ENCODE measurements around the gene LRRC2.
"Not testable (repeated sequence)": the region's sequence is repeated elsewhere in the genome, so short reads cannot be mapped to it uniquely, and the experiment has no call there.

Gene LRRC2

DNA sequence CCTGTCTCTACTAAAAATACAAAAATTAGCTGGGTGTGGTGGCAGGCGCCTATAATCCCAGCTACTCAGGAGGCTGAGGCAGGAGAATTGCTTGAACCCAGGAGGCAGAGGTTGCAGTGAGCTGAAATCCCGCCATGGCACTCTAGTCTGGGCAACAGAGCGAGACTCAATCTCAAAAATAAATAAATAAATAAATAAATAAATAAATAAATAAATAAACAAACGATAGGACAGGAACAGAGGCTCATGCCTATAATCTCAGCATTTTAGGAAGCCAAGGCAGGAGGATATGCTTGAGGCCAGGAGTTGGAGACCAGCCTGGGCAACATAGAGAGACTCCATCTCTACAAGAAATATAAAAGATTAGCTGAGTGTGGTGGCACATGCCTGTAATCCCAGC is 43.9 kb downstream of the LRRC2 start:
- not testable (repeated sequence) for DNase-seq

DNA sequence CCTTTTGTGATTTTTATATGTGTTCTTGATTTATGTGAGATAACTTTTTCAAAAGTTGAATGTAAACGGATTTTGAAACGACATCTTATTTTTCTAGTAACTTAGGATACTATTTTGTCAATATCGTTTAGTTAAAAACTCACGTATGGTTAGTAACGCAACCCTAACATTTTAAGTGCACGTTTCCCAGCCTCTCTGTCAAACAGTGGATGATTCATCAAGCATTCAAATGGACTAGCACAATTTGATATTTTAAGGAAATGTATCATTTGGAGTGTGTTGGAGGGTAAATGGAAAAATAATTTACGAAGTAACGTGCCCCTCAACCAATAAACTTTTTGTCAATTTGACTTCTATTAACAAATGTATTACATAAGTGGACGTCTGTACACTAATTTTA is 45.0 kb downstream of the LRRC2 start:
- DNase-seq, result no peak

DNA sequence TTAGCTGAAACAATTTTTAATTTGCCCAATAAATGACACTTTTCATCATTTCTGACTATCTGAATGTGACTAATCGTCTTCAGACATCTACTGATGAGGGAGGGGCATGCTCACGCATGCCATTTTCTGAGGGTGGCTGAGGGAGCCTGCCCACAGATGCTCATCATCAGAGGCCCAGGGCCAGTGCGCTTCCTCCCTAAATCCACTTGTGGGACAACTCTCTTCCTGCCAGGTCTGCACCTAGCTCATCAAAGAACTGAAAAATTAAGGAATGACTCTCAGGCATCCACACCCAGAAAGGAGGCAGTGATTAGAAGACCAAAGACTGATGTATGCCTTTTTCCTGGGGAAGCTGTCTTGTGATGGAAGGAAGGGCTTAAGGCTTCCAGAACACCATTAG is 45.6 kb downstream of the LRRC2 start:
- DNase-seq, result no peak

DNA sequence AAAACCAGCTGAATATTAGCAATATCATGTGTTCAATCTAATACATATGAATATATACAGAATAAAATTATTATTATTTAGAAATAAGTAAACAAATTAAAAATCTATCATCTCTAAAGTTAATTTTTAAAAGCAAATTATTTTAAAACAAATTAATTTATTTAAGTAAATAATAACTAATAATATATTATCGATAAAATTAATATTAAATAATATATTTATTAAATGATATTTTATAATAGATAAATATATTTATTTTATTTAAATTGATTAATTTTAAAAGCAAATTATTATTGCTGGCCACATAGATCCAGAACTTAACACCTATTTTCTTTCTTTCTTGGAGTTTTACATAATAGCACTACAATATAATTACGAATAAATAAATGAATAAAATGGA is 46.1 kb downstream of the LRRC2 start:
- no peak for DNase-seq

DNA sequence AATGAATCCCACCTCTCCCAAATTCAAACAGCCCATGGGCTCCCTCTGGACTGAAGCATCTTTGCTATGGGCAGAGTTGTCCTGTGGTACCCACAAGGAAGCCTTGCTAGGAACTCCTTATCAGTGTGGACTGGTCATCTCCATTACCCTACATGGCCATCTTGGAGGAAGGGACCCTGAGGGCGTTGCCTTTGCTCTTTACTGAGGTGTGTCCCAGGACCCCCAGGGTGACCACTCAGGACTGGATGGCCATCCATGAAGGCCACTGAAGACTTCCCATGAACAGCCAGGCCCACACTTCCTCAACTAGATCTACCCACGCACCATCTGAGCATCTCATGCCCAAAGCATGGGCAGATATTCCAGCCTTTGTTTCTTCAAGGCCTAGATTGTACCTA is 48.3 kb downstream of the LRRC2 start:
- DNase-seq, result no peak

DNA sequence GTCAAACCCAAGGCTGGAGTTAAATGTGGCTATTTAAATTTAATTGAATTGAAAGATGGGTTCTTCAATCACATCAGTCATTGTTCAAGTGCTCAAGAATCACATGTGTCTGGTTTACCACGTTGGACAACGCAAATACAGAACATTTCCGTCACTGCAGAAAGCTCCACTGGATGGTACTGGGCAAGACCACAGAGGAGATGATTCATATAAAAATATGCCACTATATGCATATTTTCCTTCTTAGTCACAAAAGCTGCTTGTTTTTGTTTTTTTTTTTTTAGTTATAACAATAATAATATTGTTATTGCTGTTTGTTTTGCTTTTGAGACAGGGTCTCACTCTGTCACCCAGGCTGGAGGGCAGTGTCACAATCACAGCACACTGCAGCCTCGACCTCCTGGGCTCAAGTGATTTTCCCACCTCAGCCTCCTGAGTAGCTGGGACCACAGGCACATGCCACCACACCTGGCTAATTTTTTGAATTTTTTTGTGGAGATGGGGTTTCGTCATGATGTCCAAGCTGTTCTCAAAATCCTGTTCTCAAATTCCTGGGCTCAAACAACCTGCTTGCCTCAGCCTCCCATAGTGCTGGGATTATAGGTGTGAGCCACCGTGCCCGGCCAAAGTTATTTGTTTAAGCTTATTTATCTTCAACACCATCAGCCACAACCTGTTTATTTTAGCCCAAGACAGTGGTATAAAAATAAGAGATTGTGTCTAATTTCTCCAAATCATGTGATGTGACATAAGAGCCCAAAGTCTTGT is 48.9 kb downstream of the LRRC2 start:
- DNase-seq, result no peak

DNA sequence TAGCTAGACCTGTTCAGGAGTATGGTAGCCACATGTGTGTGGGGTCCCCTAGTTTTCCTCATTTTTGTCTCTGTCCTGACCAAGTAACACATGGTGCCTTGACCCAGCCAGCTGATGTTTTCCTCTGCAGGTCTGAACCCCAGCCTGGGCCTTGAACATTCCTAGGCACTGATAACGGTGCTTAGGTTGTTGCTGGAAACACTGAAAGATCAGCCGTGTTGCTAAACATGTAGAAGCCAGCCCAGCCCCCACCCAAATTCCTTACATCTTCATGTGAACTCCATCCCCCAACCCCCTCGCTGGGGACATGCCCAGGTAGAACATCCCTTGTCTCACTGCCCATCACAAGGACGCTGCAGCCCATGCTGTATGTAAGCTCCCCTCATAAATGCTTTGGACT is 49.6 kb downstream of the LRRC2 start:
- DNase-seq, result no peak

DNA sequence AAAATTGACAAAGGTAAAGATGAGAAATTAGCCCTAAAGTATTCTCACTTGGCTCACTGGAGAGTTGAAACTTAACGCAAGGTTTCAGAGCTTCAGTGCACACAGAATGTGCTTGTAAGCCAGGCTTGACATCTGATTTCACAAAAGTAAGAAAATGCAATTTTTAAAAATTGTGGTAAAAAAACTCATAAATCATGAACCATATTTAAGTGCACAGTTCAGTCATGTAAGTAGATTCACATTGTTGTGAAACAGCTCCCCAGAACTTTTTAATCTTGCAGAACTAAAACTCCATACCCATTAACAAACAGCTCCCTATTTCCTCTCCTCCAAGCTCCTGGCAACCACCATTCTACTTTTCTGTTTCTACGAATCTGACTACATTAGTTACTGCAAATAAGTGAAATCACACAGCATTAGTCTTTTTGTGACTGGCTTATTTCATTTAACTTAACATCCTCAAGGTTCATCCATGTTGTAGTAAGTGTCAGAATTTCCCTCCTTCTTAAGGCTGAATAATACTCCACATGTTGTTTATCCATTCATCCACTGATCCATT is 53.8 kb downstream of the LRRC2 start:
- no peak for DNase-seq

DNA sequence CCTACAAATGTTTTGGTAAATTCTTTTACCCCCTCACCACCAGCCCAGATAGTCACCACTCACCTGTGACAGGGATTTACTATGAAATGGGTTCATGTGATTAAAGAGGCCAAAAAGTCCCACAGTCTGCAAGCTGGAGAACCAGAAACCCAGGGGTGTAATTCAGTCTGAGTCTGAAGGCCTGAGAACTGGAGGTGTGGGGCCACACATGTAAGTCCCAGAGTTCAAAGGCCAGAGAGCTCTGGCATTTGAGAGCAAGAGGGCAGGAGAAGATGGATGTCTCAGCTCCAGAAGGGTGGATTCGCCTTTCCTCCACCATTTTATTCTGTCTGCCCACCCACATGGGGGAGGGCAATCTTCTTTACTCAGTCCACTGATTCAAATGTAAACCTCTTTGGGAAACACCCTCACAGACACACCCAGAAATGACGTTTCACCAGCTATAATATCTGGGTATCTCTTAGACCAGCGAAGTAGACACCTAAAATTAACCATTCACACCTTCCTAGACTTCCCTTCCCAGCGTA is 56.4 kb downstream of the LRRC2 start:
- DNase-seq, result no peak

DNA sequence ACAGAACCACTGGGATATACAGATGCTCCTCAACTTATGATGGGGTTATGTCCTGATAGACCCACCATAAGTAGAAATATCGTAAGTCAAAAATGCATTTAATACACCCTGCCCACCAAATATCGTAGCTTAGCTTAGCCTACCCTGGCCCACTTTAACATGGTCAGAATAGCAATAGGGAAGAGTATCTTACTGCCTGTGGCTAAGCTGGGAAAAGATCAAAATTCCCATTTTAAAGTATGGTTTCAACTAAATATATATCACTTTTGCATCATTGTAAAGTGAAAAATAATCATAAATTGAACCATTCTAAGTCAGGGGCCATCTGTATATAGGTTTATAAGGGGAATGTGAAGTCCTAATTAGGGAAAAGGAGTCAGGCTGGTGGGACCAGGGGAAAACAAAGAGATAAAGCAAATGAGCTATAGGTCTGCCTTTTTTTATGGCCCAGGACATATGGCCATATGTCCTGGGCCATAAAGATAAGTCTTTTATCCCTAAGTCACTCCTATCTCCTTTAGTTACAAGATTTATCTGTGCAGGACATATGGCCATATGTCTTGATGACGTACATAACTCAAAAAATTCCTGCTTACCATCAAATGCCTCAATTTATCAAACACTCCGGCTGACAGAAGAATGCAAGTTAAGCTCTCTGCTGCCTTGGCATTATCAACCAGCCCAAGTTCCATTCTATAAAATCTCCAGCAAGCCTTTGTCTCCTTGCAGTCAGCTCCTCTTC is 57.1 kb downstream of the LRRC2 start:
- no peak for DNase-seq

DNA sequence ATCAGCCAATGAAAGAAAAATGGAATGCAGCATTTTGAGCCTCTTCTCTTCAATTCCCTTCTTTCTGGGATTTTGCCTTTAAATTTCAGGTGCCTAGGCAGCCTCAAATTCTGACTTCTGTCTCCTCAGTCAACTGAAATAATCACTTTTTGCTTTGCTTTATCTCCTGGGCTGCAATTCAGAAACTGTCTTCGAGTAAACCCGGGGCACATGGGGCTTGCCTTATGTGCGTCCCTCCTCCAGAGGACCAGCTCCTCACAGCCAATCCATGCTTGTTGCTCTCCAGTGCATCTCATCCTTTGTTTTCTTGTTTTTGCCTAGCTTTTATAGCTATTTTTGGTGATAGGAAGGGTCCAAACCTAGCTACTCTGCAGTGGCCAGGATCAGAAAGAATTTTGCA is 59.6 kb downstream of the LRRC2 start:
- DNase-seq, result no peak

DNA sequence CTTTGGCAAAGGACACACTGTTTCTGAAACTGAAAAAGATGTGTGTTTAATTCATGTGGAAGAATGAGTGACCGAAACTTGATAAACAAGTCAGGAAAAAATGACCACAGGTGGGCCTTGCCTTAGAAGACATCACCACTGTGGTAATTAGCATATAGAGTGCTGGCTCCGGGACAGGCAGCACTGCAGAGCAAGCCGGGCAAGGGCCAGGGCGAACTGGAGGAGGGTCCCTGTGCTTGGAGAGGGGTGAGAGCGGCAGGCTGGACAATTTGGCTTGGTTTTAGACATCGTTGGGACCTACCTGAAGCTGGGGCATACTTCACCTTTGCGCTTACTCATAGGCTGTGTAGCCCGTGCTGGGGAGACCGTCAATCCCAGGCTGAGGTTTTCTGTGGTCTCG is 60.1 kb downstream of the LRRC2 start:
- DNase-seq, result no peak

DNA sequence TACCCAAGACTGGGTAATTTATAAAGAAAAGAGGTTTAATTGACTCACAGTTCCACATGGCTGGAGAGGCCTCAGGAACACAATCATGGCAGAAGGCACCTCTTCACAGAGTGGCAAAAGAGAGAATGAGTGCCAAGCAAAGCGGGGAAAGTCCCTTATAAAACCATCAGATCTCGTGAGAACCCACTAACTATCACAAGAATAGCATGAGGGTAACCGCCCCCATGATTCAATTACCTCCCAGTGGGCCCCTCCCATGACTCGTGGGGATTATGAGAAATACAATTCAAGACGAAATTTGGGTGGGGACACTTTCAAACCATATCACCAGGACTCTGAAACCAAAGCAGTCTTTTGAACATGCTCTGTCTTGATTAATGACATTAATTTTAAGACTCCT is 61.3 kb downstream of the LRRC2 start:
- DNase-seq, result peak in 1 of 4 experiments; percentile 2

DNA sequence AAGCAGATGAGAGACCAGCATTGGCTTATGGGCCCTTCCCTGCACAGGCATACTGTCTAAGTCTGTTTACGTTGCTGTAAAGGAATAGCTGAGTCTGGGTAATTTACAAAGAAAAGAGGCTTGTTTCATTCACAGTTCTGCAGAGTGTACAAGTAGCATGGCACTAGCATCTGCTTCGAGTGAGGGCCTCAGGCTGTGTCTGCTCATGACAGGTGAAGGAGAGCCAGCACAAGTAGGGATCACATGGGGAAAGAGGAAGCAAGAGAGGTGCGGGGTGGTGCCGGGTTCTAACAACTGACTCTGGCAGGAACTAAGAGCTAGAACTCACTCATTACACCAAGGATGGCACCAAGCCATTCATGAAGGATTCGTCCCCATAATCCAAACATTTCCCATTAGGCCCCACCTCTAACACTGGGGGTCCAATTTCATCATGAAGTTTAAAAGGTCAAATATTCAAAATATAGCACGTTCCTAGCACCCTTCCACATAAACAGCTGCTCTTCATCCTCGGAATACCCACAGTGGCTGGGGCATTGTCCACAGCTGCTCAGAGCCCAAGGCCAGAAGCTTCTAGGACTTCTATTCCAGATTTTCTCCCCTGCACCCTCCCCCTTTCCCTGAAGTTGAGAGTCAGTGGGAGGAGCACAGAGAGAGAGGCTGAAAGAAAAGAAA is 62.8 kb downstream of the LRRC2 start:
- DNase-seq, result no peak

DNA sequence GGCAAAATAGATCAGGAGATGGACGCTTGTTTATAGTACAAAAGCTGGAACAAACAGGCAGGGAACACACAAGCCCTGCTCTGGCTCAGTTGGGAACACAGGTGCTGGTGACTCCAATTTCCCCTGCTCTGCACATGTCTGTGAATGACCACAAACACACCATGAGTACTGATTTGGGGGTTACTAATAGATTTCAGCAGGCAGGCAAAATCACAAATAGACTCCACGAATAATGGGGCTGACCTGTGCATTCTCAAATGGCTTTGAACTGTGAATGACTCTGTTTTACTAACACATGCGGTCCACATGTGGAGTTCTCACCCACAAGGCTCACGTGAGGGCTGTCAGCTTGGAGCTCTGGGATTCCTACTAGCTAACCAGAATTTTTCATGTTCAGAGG is 64.4 kb downstream of the LRRC2 start:
- no peak for DNase-seq

DNA sequence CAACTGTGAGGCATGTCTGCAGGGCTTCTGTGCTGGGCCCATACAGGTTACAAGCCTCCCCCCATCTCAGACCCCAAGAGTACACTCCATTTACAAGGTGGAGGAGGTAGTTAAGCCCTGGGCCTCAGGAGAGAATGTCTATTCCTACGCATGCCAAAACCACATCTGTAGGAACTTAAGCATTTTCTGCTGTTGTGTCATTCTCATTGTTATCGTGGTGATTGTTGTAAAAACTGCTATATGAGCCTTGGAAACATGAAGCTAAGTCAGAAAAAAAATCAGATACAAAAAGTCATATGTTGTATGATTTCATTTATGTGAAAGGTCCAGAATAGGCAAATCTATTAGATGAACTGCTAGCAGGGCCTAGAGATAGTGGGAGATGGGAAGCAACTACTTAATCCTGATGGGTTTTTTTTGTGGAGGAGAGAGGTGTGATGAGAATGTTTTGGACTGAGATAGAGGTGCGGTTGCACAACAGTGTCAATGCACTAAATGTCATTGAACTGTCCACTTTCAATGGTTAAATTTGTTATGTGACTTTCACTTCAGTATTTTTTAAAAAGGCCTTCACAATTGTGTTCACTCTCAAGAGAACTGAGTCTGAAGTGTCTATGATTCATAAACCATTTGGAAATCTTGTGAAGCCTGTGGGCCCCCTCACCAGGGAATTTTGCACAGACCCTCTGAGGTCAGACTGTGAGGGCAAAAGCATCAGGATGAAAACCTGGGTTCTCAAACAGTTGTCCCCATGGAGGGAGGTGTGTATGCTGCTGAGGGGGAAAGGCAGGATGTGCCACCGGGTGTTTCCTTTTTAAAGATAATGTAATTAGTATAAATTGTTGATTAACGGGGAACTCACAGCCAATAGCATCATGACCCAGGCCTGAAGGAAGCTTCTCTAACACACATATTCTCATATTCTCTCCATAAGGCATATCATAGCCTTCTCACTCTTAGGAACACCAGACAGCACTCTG is 65.2 kb downstream of the LRRC2 start:
- DNase-seq, result no peak

DNA sequence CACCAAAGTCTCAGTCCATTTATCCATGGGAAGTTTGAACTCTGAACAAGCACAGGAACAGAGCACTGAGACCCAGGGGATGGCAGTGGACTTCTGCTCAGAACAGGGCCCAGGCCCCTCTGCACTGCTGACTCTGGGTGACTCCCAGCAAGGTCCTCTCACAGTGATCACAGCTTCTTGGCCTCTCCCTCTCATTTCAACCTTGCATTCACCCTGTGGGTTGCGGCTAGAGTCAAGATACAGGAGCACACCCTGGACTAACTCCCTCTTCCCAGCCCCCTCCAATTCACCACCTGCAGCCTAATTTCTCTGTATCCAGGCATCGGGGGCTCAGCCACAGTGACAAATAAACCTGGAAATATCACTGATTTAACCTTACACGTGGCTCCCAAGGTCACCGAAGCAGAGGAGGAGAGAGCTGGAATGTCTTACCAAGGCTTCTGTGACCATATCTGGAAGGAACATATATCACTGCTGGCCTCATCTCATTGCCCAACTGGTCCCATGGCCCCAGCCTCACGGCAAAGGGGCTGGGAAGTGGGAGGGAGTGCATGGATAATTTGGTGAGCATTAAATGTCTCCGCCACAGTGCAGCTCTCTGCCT is 67.1 kb downstream of the LRRC2 start:
- DNase-seq, result no peak

DNA sequence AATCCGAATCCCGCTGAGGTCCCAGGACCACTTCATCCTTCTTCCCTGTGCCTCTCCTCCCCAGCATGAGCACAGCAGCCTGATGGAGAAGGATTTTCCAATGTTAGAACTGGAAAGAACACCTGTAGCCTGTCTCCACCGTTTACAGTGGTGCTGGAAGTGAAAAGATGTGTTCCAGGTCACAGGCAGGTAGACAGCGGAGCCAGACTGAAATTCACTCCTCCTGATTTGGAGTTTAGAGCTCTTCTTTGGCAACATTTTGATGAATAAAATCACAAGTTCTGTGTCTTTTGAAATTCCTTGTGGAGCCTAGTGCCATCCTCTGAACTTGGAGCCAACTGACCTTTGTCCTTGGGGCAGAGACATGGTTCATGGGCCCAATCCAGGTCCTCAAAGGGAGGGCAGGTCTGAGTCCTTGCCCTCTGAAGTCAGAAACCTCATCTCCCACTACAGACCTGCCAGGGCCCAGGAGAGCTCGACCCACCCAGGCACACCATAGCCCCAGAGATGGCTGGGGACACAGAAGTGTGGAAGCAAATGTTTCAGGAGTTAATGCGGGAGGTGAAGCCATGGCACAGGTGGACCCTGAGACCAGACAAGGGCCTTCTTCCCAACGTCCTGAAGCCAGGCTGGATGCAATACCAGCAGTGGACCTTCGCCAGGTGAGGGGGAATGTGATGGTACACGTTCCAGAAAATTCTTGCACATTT is 68.4 kb downstream of the LRRC2 start, which contains the start of gene RTP3:
Gene RTP3, plus strand, starts transcription at position 421 of the 710 bp plus-strand sequence. Its CDS starts 87 bp downstream, at position 508.
- DNase-seq, result no peak

DNA sequence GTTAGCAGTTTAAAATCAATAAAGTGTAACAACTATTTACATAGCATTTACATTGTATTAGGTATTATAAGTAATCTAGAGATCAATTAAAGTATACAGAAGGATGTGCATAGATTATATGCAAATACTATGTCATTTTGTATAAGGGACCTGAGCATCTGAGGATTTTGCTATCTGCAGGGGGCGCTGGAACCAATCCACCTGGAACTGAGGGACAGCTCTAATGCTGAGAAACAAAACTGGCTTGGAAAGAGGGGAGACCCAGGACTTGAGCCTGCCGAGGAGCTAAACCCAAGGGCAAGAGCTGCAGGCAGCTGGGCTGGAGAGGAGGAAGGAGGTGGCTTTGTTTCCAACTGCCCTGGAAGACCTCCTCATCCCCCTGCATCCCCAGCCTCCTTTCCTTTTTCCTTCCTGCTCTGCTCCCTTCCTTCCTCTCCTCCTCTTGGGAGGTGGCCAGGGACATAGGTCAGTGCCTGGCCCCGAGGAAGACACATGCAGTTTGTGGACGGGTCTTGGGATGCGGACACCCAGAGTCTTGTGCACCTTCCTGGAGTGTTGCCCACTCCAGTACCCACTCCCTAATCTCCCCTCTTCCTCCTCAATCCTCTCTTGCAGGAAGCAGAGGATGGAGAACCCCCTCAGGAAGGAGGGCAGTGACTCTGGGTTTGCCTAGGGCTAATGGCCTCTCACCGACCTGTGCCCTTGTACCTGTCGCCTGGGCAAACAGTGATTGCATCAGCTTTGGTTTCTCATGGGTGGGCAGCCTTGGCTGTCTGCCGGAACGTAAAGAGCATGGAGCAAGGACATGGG is 69.2 kb downstream of the LRRC2 start:
- DNase-seq, result peak in 3 of 4 experiments; percentile 3 to 25 (median 10)

DNA sequence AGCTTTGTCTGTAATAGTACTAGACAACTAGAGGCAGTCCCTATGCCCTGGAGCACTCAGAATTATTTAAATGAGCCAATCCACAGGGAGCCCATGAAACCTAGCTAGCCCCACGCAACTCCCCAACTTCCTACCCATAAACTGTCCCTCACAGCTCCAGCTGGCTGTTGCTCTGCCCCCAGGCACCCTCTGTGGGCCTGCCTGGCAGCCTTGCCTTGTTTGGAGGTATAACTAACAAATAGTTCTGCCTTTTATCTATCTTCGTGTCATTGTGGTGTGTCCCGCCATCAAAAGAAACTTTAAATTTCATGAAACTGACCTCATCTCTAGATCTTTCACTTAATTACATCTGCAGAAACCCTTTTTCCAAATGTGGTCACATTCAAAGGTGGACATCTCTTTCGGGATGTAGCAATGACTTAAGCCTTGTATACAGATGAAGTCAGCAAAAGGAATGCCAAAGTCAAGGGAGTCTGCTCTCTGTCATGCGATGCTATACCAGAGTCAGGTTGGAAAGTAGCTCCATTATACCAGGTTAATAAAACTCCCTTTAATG is 70.1 kb downstream of the LRRC2 start:
- no peak for DNase-seq
